Right atrium auricular region (tissue), 2 donors: ENCODE data around the gene MAGEA9B. TPM values are rescaled to one million over a fixed set of nuclear protein-coding genes. Genes with fewer than 3 reads are reported as not detected.
"Not testable (repeated sequence)": the region's sequence is repeated elsewhere in the genome, so short reads cannot be mapped to it uniquely, and the experiment has no call there.

Experiments used
- DNase-seq: peaks from one replicate; pipeline ENCODE4 v3.0.0-alpha.2; 2019; ENCODE audit warnings: low spot score
- H3K27ac ChIP-seq, 2 donors: fragments of 200-600 bp; sonication (generic); 1 replicate in 1 of 2; 2 replicates in 1 of 2; pipeline ENCODE4 v1.5.1; 2016 to 2019
- H3K27me3 ChIP-seq, 2 donors: fragments of 200-600 bp; sonication (generic); one replicate each; pipeline versions ENCODE4 v1.5.1 to v1.6.0; 2017 to 2019
- H3K36me3 ChIP-seq: fragments of 200-600 bp; sonication (generic); one replicate; pipeline ENCODE4 v1.5.1; 2016
- H3K4me1 ChIP-seq, 2 donors: fragments of 200-600 bp; sonication (generic); one replicate each; pipeline versions ENCODE4 v1.5.1 to v1.6.0; 2017 to 2019
- H3K4me3 ChIP-seq, 2 donors: fragments of 200-600 bp; sonication (generic); 1 replicate in 1 of 2; 2 replicates in 1 of 2; pipeline ENCODE4 v1.5.1; 2017 to 2019; ENCODE audit warnings: mild to moderate bottlenecking in 1 of 2, moderate library complexity in 1 of 2
- H3K9me3 ChIP-seq, 2 donors: fragments of 200-600 bp; sonication (generic); one replicate each; pipeline ENCODE4 v1.5.1; 2019
- total RNA-seq, 2 donors: library from RNA; depleted of rRNA; stranded (reverse); fragments of >200 nt; gene quantifications; one replicate each; pipeline ENCODE4 v1.1.0, GENCODE V29; 2016
- TF ChIP-seq, protein P1 (sequence below), 2 donors: fragments of 200-600 bp; sonication (generic); IDR thresholded peaks; one replicate each; pipeline ENCODE4 v1.5.1; 2019; ENCODE audit warnings: antibody characterized with exemption in 2 of 2

MAGEA9B gene
- total RNA-seq, 2 donors from 2014 or later = not detected

DNA sequence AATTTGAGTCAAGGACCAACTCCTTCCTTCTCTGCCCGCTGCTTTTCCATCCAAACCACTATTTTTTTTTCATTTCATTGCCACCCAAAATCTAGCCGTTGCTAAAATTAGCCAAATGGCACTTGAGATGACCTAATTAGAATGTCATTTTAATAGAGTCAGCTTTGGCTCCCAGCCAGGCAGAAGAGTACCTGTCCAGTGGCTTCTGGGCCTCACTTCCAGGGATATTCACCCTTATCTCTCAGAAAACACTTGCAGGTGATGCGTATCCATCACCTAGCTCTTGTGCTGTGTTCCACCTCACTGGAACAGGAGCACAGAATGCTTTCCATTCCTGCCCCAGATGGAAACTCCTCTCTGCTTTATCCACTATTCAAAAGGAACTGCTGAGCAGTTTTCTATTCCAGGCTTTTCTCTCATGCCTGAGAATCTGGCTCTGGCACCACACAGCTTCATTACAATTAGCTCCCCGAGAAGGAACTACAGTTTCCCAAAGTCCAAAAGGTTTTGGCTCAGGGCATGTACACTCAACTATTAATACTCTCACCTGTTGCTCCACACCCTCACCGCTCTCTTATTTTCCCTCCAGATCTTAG is 18.5 kb downstream of the MAGEA9B start:
- DNase-seq = no peak
- Histone ChIP-seq H3K4me3 (no peak overlapping the region), H3K36me3 (no peaks in the 10 kb centered on the region), H3K27ac (peak overlapping the region in 1 of 2 donors; percentile 10), H3K9me3 (no peaks in the 10 kb centered on the region), H3K4me1 (no peaks in the 10 kb centered on the region), H3K27me3 (no peaks in the 10 kb centered on the region)
- TF ChIP-seq, protein P1, sequence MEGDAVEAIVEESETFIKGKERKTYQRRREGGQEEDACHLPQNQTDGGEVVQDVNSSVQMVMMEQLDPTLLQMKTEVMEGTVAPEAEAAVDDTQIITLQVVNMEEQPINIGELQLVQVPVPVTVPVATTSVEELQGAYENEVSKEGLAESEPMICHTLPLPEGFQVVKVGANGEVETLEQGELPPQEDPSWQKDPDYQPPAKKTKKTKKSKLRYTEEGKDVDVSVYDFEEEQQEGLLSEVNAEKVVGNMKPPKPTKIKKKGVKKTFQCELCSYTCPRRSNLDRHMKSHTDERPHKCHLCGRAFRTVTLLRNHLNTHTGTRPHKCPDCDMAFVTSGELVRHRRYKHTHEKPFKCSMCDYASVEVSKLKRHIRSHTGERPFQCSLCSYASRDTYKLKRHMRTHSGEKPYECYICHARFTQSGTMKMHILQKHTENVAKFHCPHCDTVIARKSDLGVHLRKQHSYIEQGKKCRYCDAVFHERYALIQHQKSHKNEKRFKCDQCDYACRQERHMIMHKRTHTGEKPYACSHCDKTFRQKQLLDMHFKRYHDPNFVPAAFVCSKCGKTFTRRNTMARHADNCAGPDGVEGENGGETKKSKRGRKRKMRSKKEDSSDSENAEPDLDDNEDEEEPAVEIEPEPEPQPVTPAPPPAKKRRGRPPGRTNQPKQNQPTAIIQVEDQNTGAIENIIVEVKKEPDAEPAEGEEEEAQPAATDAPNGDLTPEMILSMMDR (IDR thresholded peaks at IDR 0.05) = no peak

DNA sequence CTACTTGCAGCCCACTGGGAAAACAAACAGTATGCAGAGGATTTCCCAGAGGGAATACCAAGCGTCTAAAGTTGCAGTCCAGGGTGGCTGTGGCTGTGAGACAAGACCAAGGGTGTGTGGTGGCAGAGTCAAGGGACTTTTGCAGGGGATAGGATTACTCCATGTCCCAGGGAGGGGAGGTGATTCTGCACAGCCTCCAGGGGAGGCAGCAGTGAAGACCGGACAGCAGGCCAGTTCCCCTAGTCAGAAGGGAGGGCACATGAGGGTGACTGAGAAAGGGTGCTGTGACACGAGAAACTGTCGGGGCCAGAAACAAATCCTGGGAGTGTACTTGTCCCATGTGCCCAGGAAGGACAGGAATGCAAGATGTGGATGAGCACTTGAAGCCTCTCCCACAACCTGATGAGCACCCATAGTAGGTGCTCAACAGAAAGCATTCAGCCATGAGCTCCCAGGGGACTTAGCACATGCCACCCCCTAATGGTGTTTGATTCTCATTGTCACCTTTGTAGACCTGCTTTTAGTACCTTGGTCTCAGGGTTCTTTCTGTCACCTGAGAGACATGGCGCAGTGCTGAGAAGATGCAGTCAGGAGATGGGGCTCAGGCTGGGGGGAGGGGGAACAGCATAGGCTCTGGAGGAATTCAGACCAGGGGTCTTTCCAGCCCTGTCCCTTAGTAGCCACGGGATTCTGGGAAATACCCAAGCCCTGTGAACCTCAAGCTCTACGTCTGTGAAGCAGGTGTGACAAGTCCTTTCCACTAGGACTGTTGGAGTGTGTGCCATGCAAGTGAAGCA is 19.4 kb downstream of the MAGEA9B start:
- DNase-seq = no peak
- H3K4me3 ChIP-seq = no peak overlapping the region

DNA sequence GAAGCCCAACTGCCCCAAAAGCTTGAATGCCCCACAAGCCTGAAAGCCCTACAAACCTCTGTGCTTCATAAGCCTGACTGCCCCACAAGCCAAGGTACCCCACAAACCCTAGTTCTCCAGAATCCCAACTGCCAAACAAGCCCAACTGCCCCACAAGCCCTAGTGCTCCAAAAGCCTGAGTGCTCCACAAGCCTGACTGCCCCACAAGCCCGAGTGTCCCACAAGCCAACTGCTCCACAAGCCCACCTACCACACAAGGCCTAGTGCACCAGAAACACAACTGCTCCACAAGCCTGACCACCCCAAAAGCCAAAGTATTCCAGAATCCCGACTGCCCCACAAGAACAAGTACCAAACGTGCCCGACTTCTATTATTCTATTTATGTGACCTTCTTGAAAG is 23.9 kb downstream of the MAGEA9B start:
- Histone ChIP-seq H3K27me3 (no peaks in the 10 kb centered on the region), H3K9me3 (no peaks in the 10 kb centered on the region), H3K4me1 (no peaks in the 10 kb centered on the region), H3K4me3 (no peak overlapping the region), H3K36me3 (no peaks in the 10 kb centered on the region), H3K27ac (no peak overlapping the region)
- TF ChIP-seq, protein P1 (IDR thresholded peaks at IDR 0.05) = no peak
- DNase-seq = no peak

More for the DNA sequence above, 19.4 kb downstream of the MAGEA9B start:
- no peaks in the 10 kb centered on the region for H3K4me1 ChIP-seq
- H3K9me3 ChIP-seq = no peaks in the 10 kb centered on the region
- TF ChIP-seq, protein P1 (IDR thresholded peaks at IDR 0.05) = no peak
- H3K27ac ChIP-seq = no peak overlapping the region
- H3K36me3 ChIP-seq = no peaks in the 10 kb centered on the region
- H3K27me3 ChIP-seq = no peaks in the 10 kb centered on the region

DNA sequence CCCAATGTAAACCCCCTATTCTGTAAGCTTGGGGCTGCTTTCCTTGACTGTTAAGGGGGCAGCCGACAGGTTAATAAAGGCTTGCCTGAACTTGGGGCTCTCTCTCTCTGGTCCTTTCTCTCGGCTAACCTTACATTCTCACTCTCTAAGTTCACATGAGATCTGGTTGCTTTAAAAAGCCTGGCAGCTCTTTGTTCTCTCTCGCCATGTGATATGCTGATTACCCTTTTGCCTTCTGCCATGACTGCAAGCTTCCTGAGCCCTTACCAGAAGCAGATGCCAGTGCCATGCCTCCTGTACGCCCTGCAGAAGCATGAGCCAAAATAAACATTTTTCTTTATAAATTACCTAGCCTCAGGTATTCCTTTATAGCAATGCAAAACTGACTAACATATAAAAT is 32.0 kb downstream of the MAGEA9B start:
- H3K27ac ChIP-seq, H3K36me3 ChIP-seq, H3K4me1 ChIP-seq, H3K4me3 ChIP-seq, H3K27me3 ChIP-seq, H3K9me3 ChIP-seq, DNase-seq: not testable (repeated sequence)

DNA sequence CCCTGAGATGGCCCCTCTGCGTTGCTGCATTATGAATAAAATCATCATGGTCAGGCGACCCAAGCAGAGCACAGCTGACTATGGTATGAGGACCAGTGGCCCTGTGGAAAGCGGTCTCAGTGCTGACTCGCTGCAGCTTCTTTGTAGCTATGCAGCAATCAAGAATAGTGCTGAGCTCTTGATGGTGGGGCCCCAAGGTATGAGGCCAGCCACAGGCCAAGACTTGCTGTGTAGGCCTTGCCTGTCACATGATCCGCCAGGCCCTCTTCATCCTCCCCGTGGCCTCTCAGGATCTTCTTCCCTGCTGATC is 35.4 kb downstream of the MAGEA9B start:
- H3K4me3 ChIP-seq, H3K9me3 ChIP-seq, H3K36me3 ChIP-seq, DNase-seq, H3K27ac ChIP-seq, H3K4me1 ChIP-seq, H3K27me3 ChIP-seq: not testable (repeated sequence)

DNA sequence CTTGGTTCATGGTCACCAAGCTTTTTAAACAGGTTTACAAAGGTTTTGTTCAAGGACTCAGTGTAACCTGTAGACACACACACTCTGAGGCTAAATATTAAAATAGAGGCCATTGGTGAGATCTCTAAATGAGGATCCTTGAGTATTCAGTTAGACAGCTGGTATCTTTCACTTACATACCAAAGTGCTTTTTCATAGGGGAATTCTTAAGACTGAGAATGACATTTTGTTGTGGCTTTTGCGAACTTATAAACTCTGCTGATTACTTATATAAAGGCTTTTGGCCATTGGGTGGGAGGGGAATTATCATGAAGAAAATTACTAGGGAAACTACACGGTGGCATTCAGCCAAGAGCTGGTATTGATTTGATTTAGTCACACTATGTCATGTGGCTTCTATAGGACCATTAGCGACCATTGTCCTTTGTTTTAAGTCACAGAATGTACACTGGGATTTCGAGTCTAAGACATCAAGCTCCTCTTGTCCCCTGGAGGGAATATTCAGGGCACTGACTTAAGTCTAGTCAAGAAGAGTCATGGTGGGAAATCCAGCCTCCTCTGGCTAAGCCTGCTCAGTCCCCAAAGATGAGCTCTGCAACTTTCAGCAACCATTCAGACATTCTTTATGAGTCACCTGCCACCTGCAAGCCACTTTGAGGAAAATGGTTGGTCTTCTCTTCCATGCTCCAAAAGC is 35.9 kb downstream of the MAGEA9B start:
- H3K9me3 ChIP-seq, H3K4me1 ChIP-seq, H3K27ac ChIP-seq, H3K4me3 ChIP-seq, H3K36me3 ChIP-seq, DNase-seq, H3K27me3 ChIP-seq: not testable (repeated sequence)

DNA sequence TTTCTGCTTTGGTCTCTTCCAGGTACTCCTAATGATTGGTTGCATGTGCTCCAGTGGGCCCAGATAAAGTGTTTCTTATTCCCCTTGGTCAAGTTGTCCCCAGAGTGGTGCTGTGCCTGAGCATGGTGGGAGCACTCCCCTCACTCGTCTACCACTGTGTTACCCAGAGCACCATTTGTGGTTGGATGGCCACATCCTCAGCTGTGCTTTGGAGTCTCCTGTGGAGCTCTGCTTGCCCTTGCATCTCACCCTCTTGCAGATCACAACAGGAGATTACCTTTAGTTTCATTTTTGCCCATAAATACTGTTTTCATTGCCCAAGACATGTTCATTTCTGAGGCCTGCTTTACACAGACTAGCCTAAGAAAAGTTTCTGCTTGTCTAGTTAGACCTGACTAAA is 36.8 kb downstream of the MAGEA9B start:
- not testable (repeated sequence) for H3K4me3 ChIP-seq, H3K27ac ChIP-seq, DNase-seq, H3K27me3 ChIP-seq, H3K9me3 ChIP-seq, H3K36me3 ChIP-seq, H3K4me1 ChIP-seq

DNA sequence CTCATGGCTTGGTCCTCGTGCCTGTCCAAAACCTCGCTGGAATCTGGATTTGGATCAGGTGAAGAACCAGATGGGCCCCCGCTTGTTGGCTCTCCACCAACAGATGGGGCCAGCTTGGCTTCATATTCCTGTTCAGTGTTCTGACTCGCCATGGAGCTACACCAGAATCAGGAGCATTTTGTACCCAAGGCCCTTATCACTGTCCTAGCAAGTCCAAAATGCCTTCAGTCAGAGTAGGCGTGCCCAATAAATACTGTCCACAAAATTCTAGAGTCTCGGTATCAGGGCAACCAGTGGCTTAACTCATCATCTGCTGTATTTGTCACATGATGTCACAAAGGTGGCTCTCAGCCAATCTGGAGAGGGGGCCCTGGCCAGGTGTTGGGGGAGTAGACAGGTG is 37.6 kb downstream of the MAGEA9B start, which contains the start of gene HSFX3:
Gene HSFX3, minus strand, starts transcription at position 224 of the 400 bp plus-strand sequence. Its CDS starts 72 bp downstream, at position 152.
- not testable (repeated sequence) for H3K27ac ChIP-seq, DNase-seq, H3K36me3 ChIP-seq, H3K27me3 ChIP-seq, H3K9me3 ChIP-seq, H3K4me3 ChIP-seq, H3K4me1 ChIP-seq

DNA sequence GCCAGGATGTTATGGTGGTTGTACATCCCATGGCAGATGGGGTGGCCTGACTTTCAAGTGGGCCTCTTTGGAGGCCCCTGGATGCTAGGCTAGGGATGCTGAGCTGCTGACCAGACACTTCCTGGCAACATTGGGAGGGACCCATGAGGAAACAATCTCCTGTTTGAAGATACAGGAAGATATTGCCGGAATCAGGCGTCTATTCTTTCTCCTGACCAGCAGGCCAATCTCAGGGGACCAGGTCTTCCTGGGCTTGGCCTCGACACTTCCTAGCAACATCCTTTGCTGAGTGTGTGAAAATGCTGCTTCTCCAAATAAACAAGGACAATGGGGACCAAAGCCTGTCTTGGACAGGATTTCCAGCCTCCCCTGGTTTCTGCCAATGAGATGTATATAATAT is 39.5 kb downstream of the MAGEA9B start:
- H3K4me3 ChIP-seq, H3K27me3 ChIP-seq, H3K27ac ChIP-seq, H3K36me3 ChIP-seq, DNase-seq, H3K4me1 ChIP-seq, H3K9me3 ChIP-seq: not testable (repeated sequence)

DNA sequence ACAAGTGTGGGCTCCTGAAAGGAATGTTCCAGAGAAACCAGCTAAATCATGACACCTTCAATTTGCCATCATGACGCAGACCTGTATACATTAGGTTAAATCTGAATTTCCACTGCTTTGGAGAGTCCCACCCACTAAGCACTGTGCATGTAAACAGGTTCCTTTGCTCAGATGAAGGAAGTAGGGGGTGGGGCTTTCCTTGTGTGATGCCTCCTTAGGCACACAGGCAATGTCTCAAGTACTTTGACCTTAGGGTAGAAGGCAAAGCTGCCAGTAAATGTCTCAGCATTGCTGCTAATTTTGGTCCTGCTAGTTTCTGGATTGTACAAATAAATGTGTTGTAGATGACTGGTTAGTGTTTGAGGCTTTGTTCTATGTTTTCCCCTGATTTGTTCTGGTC is 40.3 kb downstream of the MAGEA9B start:
- not testable (repeated sequence) for H3K4me3 ChIP-seq, H3K9me3 ChIP-seq, H3K27me3 ChIP-seq, H3K36me3 ChIP-seq, DNase-seq, H3K27ac ChIP-seq, H3K4me1 ChIP-seq
